GM18858 (cell line): ENCODE measurements around the gene EHD4.

Experiments
- ATAC-seq: cut with Tn5 transposase; IDR thresholded peaks from one replicate; pipeline ENCODE4 v1.9.1; 2021; ENCODE audit not compliant: unreplicated experiment

Gene EHD4

DNA sequence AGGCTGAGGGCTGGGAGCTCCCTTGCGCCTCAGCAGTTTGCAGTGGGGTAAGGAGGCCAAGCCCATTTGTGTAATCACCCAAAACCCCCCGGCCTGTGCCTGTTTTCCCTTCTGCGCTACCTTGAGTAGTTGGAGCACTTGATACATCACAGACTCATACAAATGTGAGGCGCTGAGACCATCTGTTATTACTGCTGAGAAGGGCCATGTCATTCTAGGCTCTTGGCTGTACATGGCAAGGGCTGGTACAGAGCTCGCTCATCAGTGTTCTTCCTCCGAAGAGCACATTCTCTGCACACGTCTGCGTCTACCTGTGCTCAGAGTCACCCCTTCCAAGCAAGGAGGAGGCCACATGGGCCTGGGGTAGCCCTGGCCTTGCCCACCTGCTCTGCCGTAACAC, 124.4 kb downstream of the EHD4 start:
- no peak for ATAC-seq

DNA sequence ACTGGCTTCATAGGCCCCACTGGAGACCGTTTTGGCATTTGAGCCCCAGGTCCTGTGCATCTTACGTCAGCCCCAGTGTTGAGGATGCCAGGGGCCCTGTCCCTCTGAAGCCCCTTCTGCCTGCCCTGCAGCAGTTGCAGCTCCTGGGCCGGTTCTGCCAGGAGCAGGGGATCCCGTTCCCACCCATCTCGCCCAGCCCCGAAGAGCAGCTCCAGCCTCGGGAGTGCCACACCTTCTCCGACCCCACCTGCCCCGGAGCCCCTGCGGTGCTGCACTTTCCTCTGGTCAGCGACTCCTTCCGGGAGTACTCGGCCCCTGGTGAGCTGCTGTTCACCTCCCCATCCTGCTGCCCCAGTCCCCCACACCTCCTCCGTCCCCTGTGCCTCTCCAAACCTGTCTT, 125.2 kb downstream of the EHD4 start:
- no peak for ATAC-seq
